ENCODE data around the gene SAP25. TPM values are rescaled to one million over a fixed set of nuclear protein-coding genes. Genes with fewer than 3 reads are reported as not detected.
A peak's percentile ranks its signal among the peaks of the same experiment; 100 is the strongest.

Gene SAP25
- total and polyA plus RNA-seq, 9 donors = 3.2 to 10.1 (median 6.8) TPM; not detected in 1

DNA sequence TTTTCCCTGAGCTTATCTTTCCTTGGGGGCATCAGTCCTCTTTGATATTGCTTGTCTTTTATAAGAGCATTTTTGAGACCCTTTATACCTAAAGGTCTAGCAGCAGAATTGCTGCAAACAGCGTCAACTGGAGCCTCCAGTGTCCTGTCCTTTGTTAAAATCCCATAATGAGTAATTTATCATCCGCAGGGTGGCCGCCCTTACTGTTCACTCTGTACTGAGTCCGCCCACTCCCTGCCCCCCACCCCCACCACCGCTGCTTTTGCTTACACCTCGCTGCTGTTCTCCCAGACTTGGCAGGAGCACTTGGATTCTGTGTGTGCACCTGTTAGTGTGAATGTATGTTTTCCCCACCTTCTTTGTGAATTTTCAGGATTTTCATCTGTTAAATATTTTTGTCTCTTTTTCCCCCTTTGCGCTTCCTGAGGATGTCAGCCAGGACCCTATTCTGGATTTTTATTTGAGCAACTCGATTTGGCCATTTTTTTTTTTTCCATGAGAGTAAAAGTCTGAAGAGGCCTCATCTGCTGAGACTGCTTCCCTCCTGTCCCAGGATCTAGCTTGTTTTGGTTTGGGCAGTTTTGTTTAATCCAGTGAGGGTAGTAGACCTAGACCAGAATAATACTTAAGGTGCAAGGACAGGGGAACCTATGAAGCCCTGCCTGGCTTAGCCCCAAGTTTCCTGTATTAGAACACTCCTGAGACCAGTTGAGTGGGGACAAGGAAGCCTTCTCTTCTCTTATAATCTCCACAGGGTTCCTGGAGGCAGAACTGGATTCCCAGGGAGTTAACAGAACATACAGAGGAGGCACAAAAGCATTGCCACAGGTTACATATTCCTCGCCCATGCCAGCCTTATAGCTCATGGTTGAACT is 26.5 kb downstream of the SAP25 start:
- TF ChIP-seq CTCF (IDR thresholded peaks at IDR 0.05) (no peak), EP300 (IDR thresholded peaks at IDR 0.05) (no peak), POLR2A (IDR thresholded peaks at IDR 0.05) (no peak)
- Histone ChIP-seq H3K27me3 (no peaks in the 10 kb centered on the region), H3K9me3 (no peaks in the 10 kb centered on the region), H3K4me3 (peak overlapping the region; percentile 6), H3K36me3 (no peaks in the 10 kb centered on the region), H3K4me1 (ENCODE audit: insufficient read depth) (peaks cover 49% of the 10 kb centered on the region), H3K27ac (peak overlapping the region; percentile 82 to 86)
- peak in 2 of 5 donors; percentile 26 to 46 for DNase-seq
- intact Hi-C loops (cut with DNase I) = loop anchor here in 1 of 4 donors (5.0 kb wide), 1 partner anchor 65 kb away; the partner anchor contains the start of gene NYAP1
- WGBS, 3 donors = 27 to 32% (median 29%) methylated on average over 9 of the region's 9 CpGs

DNA sequence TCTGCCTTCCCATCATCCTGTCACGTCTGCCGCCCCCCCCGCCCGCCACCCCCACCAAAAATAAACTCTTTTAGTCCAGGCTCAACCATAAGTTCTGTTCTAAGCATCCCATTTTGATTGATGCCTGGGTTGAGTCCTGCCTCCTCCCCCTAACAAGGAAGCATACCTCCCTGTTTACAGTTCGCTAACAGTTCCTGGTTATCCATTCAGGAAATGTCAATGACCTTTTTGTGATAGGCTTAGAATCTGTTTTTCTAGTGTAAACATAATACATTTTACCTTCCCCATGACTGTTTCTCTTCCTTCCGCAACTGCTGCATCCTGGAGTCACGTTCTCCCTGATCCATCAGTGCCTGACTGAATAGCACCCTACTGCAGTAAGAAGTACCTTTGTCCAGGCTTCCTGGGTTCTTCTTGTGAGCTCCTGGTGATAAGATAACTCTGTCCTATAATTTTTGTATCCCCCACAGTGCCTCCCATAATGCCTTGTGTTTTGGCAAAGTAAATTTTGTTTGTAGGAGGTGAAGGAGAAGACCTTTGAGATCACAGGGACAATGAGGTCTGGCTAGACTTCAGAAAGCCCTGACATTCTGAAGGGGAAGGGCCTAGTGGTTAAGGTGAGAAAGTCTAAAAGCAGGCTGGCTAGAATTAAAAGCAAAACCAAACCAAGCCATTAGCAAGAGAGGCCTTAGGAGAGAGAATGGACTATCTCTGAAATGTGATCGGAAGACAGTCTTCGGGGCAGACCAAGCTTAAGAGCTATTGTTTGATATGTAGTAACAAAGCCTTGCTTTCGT is 27.4 kb downstream of the SAP25 start:
- Histone ChIP-seq H3K4me3 (peak overlapping the region; percentile 6), H3K27me3 (no peaks in the 10 kb centered on the region), H3K9me3 (no peaks in the 10 kb centered on the region), H3K36me3 (no peaks in the 10 kb centered on the region), H3K27ac (peak overlapping the region; percentile 82 to 86), H3K4me1 (ENCODE audit: insufficient read depth) (peaks cover 49% of the 10 kb centered on the region)
- no peak for TF ChIP-seq EP300 (IDR thresholded peaks at IDR 0.05)
- no peak for TF ChIP-seq CTCF (IDR thresholded peaks at IDR 0.05)
- no peak for TF ChIP-seq POLR2A (IDR thresholded peaks at IDR 0.05)
- peak in 1 of 5 donors; percentile 41 for DNase-seq
- WGBS, 3 donors = 10 to 12% (median 12%) methylated on average over 10 of the region's 10 CpGs
- intact Hi-C loops (cut with DNase I) = loop anchor here in 1 of 4 donors (5.0 kb wide), 1 partner anchor 64 kb away; the partner anchor contains the start of gene NYAP1

GRCh38 chr7:100545360-100546128 is 28.2 kb downstream of the SAP25 start:
- 6 to 10% (median 8%) methylated on average over 3 of the region's 3 CpGs for WGBS, 3 donors
- peak in 1 of 3 donors; percentile 23 for TF ChIP-seq CTCF (IDR thresholded peaks at IDR 0.05)
- TF ChIP-seq POLR2A (IDR thresholded peaks at IDR 0.05) = no peak
- Histone ChIP-seq H3K4me1 (ENCODE audit: insufficient read depth) (peaks cover 50% of the 10 kb centered on the region), H3K4me3 (no peak overlapping the region), H3K27me3 (no peaks in the 10 kb centered on the region), H3K9me3 (no peaks in the 10 kb centered on the region), H3K36me3 (no peaks in the 10 kb centered on the region), H3K27ac (peak overlapping the region; percentile 82 to 86)
- intact Hi-C loops (cut with DNase I) = loop anchor here in 1 of 4 donors (5.0 kb wide), 1 partner anchor 63 kb away; the partner anchor contains the start of gene NYAP1
- DNase-seq = peak; percentile 69 to 87 (median 74)

DNA sequence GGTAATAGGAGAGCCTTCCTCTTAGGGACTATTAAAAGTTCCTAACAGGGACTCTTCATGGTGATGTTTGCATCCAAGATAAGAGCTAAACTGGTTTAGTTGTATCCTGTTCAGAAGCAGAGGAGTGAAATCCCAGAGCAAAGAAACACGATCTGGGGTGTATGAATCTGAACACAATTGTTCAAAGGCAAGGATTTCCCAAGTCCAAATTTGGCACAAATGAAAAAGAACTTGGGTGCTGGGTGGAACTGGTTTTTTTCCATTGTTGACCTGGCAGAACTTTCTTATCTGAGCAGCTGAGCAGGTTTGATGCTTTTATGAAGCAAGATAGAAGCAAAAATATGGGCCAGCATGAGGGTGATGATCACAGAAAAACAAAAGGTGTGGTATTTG is 28.7 kb downstream of the SAP25 start:
- TF ChIP-seq CTCF (IDR thresholded peaks at IDR 0.05) (no peak), EP300 (IDR thresholded peaks at IDR 0.05) (no peak), POLR2A (IDR thresholded peaks at IDR 0.05) (no peak)
- H3K4me1 ChIP-seq (ENCODE audit: insufficient read depth) = peaks cover 52% of the 10 kb centered on the region
- intact Hi-C loops (cut with DNase I) = loop anchor here in 1 of 4 donors (5.0 kb wide), 1 partner anchor 63 kb away; the partner anchor contains the start of gene NYAP1
- H3K27me3 ChIP-seq = no peaks in the 10 kb centered on the region
- WGBS, 3 donors = 5 to 15% (median 5%) methylated on average over 1 of the region's 1 CpG
- DNase-seq = no peak
- H3K4me3 ChIP-seq = no peak overlapping the region
- H3K27ac ChIP-seq = peak overlapping the region; percentile 82 to 86
- H3K9me3 ChIP-seq = no peaks in the 10 kb centered on the region
- H3K36me3 ChIP-seq = no peaks in the 10 kb centered on the region
